ENCODE results near the gene SLC44A3.
"Not testable (repeated sequence)": the region's sequence is repeated elsewhere in the genome, so short reads cannot be mapped to it uniquely, and the experiment has no call there.

Gene SLC44A3

DNA sequence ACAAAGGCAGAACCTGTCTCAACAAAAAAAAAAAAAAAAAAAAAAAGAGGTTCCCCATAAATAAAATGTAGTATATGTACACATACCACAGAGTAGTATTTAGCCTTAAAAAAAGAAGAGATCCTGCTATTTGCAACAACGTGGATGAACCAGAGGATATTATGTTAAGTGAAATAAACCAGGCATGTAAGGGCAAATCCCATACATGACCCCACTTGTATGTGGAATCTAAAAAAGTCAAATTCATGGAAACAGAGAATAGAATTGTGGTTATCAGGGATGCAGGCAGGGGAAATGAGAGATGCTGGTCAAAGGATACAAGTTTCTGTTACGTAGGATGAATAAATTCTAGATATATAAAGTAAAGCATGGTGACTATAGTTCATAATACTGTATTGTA is 16.7 kb downstream of the SLC44A3 start:
- no peak for DNase-seq (ENCODE audit: low read depth in 2 of 2)

DNA sequence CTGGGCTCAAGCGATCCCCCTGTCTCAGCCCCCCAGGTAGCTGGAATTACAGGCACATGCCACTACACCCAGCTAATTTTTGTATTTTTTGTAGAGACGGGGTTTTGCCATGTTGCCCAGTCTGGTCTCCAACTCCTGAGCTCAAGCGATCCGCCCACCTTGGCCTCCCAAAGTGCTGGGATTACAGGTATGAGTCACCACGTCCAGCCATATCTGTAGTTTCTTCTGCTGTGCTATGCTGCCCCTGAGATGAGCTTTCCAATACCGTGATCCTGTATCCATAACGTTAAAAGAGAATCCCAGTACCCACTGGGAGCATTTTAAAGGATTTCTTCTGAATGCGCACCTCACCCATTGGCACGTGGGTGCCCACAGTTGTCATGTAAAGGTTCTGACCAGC is 20.2 kb downstream of the SLC44A3 start:
- not testable (repeated sequence) for DNase-seq (ENCODE audit: low read depth in 2 of 2)

DNA sequence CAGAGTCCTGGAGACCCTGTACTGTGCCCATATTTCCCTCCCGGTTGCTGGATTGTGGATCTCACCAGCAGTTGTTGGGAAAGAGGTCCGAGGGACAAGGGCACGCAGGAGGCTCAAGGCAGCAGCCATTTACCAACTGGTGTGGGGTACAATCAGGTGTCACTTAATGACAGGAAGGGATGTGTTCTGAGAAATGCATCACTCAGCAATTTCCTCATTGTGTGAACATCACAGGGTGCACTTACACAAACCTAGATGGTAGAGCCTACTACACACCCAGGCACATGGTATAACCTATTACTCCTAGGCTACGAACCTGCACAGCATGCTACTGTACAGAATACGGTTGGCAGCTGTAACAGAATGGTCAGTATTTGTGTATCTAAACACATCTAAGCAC is 20.7 kb downstream of the SLC44A3 start:
- DNase-seq (ENCODE audit: low read depth in 2 of 2), result no peak

DNA sequence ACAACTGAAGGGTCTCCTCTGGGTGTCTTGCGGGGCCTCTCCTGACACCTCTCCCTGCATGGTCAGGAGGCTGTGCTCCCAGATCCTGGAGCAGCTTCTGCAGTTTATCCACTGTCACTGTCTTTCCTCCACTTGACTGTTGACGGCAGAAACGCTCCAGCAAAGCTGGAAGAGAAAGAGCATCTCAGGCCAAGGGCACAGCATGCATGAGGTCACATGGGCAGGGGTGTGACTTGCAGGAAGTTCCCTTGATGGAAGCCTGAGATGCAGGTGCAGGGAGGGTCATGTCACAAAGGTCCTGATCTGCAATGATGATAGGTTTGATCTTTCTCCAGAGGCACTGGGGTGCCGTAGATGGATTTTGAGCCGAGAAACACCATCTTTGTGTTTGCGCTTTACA is 23.3 kb downstream of the SLC44A3 start:
- DNase-seq (ENCODE audit: low read depth in 2 of 2), result no peak

DNA sequence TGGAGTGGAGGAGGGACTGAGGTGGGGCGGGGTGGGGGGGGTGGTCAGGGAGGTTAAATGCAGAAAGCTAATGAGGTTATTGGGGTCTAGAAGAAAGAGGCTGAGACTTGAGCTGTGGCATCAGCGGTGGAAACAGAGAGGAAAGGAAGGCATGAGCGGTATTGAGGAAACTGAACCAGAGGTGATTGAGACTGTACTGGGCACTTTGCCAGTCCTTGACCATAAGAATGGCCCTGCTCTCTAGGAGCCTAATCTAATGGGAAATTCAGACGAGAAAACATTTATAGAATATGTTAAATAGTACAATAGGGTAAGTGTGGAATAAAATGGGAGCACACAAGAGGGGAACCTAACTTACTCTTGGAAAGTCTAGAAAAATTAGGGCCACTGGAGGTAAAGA is 23.7 kb downstream of the SLC44A3 start:
- DNase-seq (ENCODE audit: low read depth in 2 of 2), result no peak

DNA sequence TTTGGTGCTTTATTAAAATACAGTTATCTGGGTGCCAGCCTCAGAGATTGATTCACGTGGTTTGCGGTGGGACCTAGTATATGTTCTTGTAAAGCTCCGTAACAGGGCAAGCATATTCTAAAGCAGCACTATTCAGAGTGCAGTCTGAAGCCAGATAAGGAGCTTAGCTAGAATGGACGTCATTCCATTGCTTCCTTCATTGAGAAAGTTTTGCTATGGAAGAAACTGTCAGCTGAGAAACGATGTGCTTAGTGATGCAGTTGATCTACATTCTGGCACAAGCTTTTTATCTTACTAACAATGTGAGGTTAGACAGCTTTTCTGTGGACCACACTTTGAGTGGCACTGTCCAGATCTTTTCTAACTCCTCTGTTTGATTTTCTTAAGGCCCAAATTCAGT is 26.2 kb downstream of the SLC44A3 start:
- no peak for DNase-seq (ENCODE audit: low read depth in 2 of 2)

DNA sequence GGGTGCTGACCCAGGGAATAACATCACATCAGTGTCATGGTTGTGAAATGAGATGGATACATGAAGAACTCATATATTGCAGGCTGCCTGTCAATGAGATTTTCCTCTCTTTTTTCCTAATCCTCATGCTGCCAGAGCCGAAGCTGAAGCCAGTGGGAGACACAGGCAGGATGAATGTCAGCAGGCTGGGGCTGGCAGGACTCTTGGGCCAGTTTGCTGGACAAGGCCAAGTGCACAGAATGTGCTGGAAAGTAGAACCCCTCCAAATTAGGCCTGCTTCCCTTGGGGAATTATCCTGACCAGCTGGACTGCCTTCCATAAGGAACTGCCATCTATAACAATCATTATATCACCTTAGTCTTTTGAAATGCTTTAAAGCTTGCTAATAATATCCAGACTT is 31.4 kb downstream of the SLC44A3 start:
- no peak for DNase-seq (ENCODE audit: low read depth in 2 of 2)

DNA sequence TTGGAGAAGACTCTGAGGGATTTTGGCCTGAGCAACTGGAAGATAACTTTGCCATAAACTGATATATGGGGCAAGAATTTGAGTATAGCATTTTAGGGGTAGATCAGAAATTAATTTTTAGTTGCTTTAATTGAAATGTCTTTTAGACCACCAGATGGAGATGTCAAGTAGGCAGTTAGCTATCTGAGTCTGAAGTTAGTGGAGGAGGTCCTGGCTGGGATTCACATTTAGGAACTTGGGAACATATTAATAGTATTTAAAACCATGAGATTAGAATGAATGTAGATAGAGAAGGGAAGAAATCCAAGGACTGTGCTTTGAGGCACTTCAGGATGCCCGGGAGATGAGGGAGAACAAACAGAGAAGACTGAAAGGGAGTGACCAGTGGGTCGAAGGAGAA is 32.6 kb downstream of the SLC44A3 start:
- DNase-seq (ENCODE audit: low read depth in 2 of 2), result no peak

DNA sequence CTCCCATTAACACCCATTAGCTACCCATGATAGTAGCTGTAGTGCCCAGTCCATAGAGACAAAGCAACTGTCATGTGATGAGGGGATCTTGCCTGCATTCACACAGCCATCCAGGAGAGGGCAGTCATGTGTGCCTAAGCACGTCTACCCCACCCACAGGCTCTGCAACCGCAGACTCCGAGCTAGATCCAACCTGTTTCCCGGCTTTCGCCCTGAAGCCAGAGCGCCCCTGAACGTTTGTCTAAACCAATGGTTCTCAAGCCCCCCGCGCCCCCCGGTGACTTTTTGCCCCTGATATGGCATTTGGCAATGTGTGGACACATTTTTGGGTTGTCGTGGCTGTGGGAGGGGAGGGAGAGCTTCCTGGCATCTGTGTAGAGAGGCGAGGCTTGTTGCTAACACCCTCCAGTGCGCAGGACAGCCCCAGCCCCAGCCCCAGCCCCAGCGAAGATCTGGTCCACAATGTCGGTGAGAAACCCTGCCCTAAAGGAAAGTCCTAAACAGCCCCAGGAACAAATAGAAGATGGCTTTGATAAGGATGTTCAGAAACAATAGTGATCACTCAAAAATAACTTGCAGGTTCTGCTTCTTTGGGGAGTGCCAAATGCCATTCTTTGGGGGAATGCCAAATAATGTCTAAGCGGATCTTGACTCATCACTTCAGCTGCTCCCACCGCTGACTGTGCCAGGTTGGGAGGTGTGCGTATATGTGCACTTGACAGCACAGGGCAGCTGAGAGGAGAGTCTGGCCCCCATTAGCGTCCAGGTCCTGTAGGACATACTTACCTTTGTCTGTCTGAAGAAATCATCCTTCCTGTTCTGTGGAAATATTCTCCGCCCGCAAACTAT is 34.5 kb downstream of the SLC44A3 start:
- DNase-seq (ENCODE audit: low read depth in 2 of 2), result peak; percentile 61 to 69

DNA sequence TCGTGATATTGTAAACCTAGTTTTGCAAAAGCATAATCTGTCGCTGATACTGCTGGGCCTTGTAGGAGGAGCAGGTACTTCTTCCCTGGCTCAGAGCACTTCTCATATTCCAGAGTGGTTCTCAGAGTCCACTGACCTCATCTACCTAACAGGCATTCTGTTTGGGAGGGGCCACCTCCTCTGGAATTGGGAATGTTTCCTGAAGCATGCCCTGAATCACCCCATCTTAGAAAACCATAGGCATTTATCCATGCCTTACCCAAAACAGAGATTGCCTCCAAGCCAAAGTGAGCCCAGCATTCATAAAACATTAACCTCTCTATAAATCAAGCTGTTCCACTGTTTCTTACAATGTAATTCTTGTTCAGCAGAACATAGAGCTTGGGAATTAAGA is 35.1 kb downstream of the SLC44A3 start:
- DNase-seq (ENCODE audit: low read depth in 2 of 2), result no peak

DNA sequence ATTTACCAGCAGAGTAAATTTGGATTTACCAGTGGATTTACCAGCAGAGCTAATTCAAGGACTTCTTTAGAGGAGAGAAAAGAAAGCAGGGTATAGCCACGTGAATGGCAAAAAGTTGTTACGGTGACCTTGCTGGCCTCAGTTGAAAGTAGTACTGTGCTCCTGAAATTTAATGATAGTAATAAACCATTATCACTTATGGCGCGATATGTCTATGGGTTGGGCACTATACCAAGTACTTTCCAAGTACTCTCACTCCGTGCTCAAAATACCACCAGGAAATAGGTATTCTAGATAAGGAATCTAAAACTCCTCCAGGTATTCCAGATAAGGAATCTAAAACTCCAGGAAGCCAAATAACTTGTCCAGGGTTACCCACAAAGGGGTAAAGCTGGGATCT is 35.8 kb downstream of the SLC44A3 start:
- no peak for DNase-seq (ENCODE audit: low read depth in 2 of 2)

DNA sequence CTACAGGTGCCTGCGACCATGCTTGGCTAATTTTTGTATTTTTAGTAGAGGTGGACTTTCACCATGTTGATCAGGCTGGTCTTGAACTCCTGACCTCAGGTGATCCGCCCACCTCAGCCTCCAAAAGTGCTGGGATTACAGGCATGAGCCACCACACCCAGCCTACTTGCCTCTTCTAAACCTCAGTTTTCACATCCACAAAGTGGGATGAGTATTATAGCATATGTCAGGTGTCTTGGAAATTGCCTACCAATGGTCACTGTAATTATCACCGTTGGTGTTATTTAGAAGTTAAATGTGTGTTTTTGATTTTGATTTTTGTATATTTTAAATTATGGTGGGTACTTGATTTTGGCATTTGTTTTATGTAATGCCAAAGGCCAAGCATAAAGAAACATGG is 36.7 kb downstream of the SLC44A3 start:
- DNase-seq (ENCODE audit: low read depth in 2 of 2), result no peak

DNA sequence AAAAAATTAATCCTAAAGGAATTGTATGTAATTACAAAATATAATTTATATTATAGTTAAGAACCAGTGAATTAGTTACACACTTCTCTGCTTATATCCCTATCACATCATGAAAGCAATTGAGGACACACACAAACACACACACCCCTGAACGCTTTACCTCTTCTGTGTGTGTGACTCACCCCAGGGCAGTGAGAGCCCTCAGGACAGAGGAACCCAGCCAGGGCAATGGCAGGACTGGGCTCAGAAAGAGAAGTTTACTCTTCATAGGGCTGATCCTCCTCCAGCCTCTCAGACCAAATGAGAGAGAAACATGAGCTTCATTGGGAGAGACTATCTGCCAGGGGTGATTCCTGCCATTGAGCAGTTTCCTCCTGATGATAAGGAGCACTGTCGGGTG is 38.1 kb downstream of the SLC44A3 start:
- DNase-seq (ENCODE audit: low read depth in 2 of 2), result no peak

DNA sequence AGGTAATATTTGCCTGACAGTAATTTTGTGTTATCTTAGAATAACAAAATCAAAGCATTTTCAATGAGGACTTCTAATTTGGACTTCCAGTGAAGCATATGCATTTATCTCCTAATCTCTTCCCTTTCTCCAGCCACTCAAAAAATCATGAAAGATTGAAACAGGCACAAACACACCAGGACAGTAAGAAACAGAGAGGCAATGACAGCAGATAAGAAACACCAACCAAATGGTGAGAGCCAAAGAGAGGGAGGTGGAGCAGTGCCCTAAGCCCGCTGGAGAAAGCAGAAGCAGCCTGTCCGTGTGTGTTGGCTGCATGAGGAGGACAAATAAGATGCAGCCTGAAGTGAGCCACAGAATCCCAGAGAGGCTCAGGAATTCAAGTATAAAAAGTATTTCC is 39.0 kb downstream of the SLC44A3 start:
- DNase-seq (ENCODE audit: low read depth in 2 of 2), result no peak

DNA sequence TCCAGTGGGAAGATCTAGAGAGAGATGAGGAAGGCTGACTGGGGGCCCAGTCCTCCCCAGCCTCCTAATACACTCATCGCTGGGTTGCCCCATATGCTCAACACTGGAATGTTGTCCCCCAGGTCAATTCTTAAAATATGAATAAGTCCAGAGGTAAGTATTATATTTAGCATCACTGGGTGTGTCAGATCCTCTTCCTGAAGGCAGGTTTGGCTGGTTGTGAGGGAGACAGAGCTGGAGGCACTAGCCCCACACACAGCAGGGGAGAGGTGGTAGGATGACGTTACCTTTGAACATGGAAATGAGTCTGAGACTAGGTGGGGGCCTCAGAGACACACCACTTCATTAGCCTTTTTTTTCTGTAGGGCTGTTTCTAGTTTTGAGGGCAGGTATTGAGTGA is 42.6 kb downstream of the SLC44A3 start:
- DNase-seq (ENCODE audit: low read depth in 2 of 2), result no peak

DNA sequence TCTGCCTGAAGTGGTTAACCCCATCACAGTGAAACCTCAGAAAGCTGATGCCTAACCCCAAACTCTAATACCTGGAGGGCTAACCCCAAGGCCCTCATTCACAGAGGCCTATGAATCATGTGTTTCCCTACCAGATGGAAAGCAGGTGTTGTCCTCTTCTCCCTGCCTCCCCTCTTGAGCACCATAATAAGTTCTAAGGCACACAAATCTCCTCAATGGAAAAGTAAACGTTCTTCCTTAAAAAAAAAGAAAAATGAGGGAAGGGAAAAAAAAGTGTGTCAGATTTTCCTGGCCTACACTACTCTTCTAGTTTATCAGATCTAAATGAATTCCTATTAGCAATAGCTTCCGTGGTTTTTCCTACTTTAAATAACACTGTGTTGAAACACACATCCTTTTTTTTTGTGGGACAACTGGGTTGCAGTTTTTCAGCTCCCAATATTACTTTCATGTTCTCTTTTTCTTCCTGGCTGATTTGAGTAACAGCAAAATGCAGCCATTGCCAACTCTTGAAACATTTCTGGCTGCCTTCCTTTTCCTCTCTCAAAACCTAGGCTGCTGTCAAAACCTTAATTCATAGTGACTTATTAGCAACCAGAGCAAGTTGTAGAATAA is 43.2 kb downstream of the SLC44A3 start:
- DNase-seq (ENCODE audit: low read depth in 2 of 2), result no peak

DNA sequence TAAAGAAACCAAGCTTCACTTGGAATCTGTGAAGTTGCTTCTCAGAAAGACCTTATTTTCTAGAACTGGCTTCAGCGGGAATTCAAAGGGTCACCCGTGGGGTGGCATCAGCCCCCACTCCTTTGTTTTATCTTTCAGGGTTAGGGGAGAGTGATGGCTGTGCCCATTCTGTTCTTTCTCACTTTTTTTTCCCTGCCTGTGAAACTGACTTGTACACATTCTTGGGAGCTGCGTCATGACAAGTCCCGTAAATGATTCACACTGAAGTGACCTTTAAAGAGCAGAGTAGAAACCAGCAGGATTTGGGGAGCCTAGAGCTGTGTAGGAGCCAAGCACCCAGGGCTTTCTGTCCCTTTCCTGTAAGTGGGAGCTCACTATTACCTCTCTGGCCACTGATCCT is 43.8 kb downstream of the SLC44A3 start:
- no peak for DNase-seq (ENCODE audit: low read depth in 2 of 2)

DNA sequence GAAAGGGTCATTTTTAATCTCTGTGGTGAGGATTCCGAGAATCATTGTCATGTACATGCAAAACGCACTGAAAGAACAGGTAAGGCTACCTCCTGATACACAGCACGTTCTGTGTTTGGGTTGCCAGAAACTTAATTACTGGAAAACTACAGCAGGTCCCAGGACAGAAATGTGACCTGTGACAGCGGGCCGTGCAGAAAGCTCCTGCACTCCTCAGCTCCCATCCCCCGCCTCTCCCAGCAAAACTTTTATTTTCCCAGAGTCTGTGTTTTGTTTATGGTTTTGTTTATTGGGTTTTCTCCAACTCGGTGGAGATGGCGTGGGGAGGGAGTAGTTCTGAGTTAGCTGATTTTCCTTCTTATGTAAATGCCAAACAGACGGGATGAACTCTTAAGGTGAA is 44.7 kb downstream of the SLC44A3 start:
- no peak for DNase-seq (ENCODE audit: low read depth in 2 of 2)

DNA sequence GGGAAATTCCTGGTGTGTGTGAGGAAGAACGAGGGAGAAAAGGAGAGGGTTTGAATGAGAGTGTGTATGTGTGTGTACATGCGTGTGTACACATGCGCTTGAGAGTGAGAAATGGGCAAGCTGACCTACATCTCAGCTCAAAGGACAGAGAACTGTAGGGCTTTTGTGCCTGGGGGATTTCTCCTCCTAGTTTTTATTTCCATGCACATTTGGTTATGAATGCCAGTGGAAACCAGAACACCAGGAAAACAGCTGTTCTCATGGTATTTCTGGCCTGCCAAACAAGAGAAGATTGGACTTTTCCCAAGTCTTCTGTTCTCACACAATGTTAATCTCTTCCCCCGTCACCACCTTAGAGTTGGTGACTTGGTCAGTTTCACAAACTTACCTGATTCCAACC is 45.2 kb downstream of the SLC44A3 start:
- DNase-seq (ENCODE audit: low read depth in 2 of 2), result no peak

DNA sequence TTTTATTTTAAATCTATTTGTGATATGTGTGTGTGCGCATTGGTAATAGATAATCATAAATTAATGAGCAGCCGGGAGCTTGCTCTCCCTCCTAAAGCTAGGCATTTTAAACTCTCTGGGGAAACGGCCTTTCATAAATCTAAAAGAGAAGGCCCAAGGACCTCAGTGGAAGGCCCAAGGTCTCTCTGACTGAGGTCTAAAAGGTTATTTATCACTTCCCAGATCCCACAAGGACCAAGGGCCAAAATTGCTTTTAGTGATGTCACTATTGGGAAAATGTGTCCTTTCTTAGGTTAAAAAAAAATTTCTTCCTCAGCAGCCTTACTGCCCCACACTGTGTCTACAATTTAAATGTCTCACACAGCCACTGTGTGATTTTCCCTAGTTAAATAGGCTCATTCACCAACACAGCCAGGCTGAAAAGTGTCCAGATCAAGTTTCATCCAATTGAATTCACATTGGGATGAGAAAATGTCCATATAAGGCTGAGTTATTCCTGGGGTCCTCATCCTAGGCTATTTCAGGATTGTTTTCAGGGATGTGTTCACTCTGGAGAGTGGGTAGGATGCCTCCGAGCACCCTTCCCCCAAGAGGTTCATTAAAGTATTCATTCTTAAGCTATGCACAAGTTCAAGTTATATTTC is 46.1 kb downstream of the SLC44A3 start:
- DNase-seq (ENCODE audit: low read depth in 2 of 2), result no peak

DNA sequence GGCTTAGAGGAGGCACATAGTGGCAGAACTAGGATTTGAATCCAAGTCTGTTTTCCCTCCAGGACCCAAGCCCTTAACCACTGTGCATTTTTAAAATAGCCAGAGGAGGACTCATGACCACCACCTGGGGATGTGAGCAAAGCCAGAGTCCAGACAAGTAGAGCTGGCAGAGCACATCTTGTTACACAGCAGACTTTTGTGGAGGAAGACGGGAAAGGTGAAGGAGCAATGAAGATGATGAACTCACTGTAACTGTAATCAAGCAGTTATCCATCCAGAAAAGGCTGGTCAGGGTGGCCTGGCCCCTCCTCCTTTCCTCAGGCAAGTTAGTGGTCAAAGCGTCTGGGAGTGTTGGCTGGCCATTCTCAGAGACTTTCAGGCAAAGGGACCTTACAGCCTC is 50.9 kb downstream of the SLC44A3 start:
- DNase-seq (ENCODE audit: low read depth in 2 of 2), result no peak

DNA sequence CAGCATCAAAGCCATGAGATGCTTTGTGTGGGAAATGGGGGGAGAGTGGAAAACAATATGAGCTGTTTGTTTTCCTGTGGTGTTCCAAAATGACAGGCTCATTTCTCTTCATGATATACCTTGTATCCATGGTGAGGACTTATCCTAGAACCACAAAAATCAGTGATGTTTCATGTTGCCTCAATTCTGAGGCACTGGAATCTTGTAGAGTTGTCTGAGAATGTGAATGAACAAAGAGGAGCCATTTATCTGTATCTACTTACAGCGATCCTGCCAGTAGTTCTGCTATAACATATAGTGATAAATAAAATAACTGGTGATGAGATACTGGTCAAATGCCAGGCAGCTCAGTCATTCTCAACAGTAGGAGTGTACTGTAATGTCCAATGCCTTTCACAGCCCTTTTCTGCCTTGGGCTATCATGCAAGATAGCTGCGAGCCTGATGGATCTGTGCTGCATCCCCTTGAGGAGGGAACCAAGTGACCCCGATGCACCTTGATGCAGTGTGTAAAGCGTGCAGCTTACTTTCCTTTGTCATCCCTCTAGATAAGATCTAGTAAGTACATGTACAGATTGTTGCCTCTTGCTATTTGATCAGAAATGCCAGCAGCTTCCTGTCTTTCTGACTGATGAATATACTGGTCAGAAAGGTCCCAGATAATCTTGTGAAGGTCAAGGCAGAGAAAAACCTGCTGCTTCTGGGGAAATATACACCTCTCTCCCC is 52.8 kb downstream of the SLC44A3 start:
- DNase-seq (ENCODE audit: low read depth in 2 of 2), result no peak
